Keratinocyte (primary cell): ENCODE measurements around the gene GZMH. TPM values are rescaled to one million over a fixed set of nuclear protein-coding genes. Genes with fewer than 3 reads are reported as not detected.

ENCODE experiments used
- DNase-seq: peaks from one replicate; pipeline ENCODE4 v3.0.0-alpha.2; 2011; ENCODE audit warnings: low read depth, missing footprints, low spot score
- FAIRE-seq: peaks from 2 replicates; lab custom pipeline; 2011; peaks lifted over from hg19 to GRCh38; lab: Jason Lieb, UNC
- H2AFZ ChIP-seq: 2 replicates; pipeline ENCODE4 v1.6.0; 2012; ENCODE audit warnings: low read length, control low read depth, inconsistent platforms; ENCODE audit not compliant: control insufficient read depth
- H3K27ac ChIP-seq: 2 replicates; pipeline ENCODE4 v1.5.1; 2011; ENCODE audit warnings: low read length; ENCODE audit not compliant: control insufficient read depth, insufficient read depth
- H3K27me3 ChIP-seq: 3 replicates; pipeline ENCODE4 v1.6.0; 2011; ENCODE audit warnings: low read length; ENCODE audit not compliant: control insufficient read depth, insufficient read depth; ENCODE audit errors: extremely low read depth
- H3K36me3 ChIP-seq, 2 experiments: 2 replicates in 1 of 2; 3 replicates in 1 of 2; pipeline ENCODE4 v1.5.1; 2011; ENCODE audit warnings: low read length in 2 of 2, mild to moderate bottlenecking in 1 of 2; ENCODE audit not compliant: control insufficient read depth in 2 of 2, insufficient read depth in 2 of 2; ENCODE audit errors: extremely low read depth in 1 of 2
- H3K4me1 ChIP-seq: 3 replicates; pipeline ENCODE4 v1.5.1; 2011; ENCODE audit warnings: low read length; ENCODE audit not compliant: control insufficient read depth, insufficient read depth; ENCODE audit errors: extremely low read depth
- H3K4me2 ChIP-seq: 3 replicates; pipeline ENCODE4 v1.6.0; 2011; ENCODE audit warnings: low read depth, low read length; ENCODE audit not compliant: control insufficient read depth, insufficient read depth; ENCODE audit errors: extremely low read depth
- H3K4me3 ChIP-seq, 3 experiments: fragments of 200-600 bp in 1 of 3; sonication (generic) in 1 of 3; 2 replicates in 2 of 3; 3 replicates in 1 of 3; pipeline ENCODE4 v1.5.1; 2011 to 2016; ENCODE audit warnings: low read length in 3 of 3, mild to moderate bottlenecking in 3 of 3, control low read depth in 2 of 3, inconsistent platforms in 1 of 3, low read depth in 1 of 3, mixed read lengths in 1 of 3, mixed run types in 1 of 3, moderate library complexity in 1 of 3; ENCODE audit not compliant: control insufficient read depth in 2 of 3, insufficient read depth in 2 of 3; ENCODE audit errors: extremely low read depth in 1 of 3
- H3K79me2 ChIP-seq: 2 replicates; pipeline ENCODE4 v1.6.0; 2012; ENCODE audit warnings: low read length; ENCODE audit not compliant: control insufficient read depth, insufficient read depth
- H3K9ac ChIP-seq: 3 replicates; pipeline ENCODE4 v1.6.0; 2011; ENCODE audit warnings: low read length; ENCODE audit not compliant: control insufficient read depth, insufficient read depth; ENCODE audit errors: extremely low read depth
- H3K9me1 ChIP-seq: 3 replicates; pipeline ENCODE4 v1.6.0; 2011; ENCODE audit warnings: low read length; ENCODE audit not compliant: control insufficient read depth, insufficient read depth; ENCODE audit errors: extremely low read depth
- H3K9me3 ChIP-seq: 2 replicates; pipeline ENCODE4 v1.5.1; 2012; ENCODE audit warnings: low read depth, low read length; ENCODE audit not compliant: control insufficient read depth
- H4K20me1 ChIP-seq: 3 replicates; pipeline ENCODE4 v1.6.0; 2011; ENCODE audit warnings: low read length; ENCODE audit not compliant: control insufficient read depth, insufficient read depth; ENCODE audit errors: extremely low read depth
- CTCF ChIP-seq, 3 experiments: IDR thresholded peaks in 1 of 3; conservative IDR thresholded peaks in 1 of 3; optimal IDR thresholded peaks in 1 of 3; 2 replicates in 2 of 3; 3 replicates in 1 of 3; pipeline versions ENCODE3 to v1.5.1; 2011; ENCODE audit warnings: low read length in 3 of 3, mild to moderate bottlenecking in 3 of 3, moderate library complexity in 2 of 3, control low read depth in 1 of 3, inconsistent platforms in 1 of 3; ENCODE audit not compliant: insufficient read depth in 2 of 3; ENCODE audit errors: extremely low read depth in 1 of 3
- EZH2 ChIP-seq: IDR thresholded peaks from one replicate; pipeline ENCODE4 v1.6.1; 2012; ENCODE audit warnings: inconsistent platforms, mild to moderate bottlenecking, low read length, moderate library complexity
- dilution Hi-C: fragments of 300-500 bp; cut with MboI; formaldehyde crosslinking; loops from one replicate; pipeline ENCODE4 v1.7.0; 2020; ENCODE audit warnings: low sequenced_read_pairs; ENCODE audit not compliant: extremely low pct_ligation_motif_present
- polyA plus RNA-seq, 5 experiments: library from polyadenylated mRNA; depleted of rRNA in 3 of 5; stranded (reverse) in 3 of 5; stranded (forward) in 1 of 5; unstranded in 1 of 5; fragments of >200 nt; gene quantifications; 1 replicate in 1 of 5; 2 replicates in 3 of 5; 3 replicates in 1 of 5; pipeline versions ENCODE4 v1.2.1 to v1.2.3, GENCODE V29; 2011 to 2012; ENCODE audit warnings: missing spikeins in 2 of 5, low read depth in 1 of 5, low replicate concordance in 1 of 5

GZMH gene
- polyA plus RNA-seq, 1 donor (not counting 4 experiments of a cell fraction or from before 2014, with no cell fraction given): not detected

- no peak overlapping the region for H3K4me3 ChIP-seq
- no peak overlapping the region for H2AFZ ChIP-seq
- no peaks in the 10 kb centered on the region for H3K36me3 ChIP-seq
- H3K4me2 ChIP-seq: no peak overlapping the region
- dilution Hi-C loops: no loop called here
- peak; percentile 94 to 95 (median 95) for TF ChIP-seq CTCF (optimal IDR thresholded peaks at IDR 0.05 in 1 of 3, IDR thresholded peaks at IDR 0.05 in 1 of 3, conservative IDR thresholded peaks at IDR 0.05 in 1 of 3; ENCODE audit: extremely low read depth in 1 of 3, insufficient read depth in 2 of 3, low read length in 3 of 3)
- TF ChIP-seq EZH2: no peak
- DNase-seq: no peak
- no peak overlapping the region for H3K27ac ChIP-seq
- H3K79me2 ChIP-seq: no peaks in the 10 kb centered on the region
- no peaks in the 10 kb centered on the region for H4K20me1 ChIP-seq
- H3K9ac ChIP-seq: no peak overlapping the region
- FAIRE-seq: peak; percentile 79
- no peaks in the 10 kb centered on the region for H3K9me1 ChIP-seq
- H3K4me1 ChIP-seq: no peaks in the 10 kb centered on the region
- no peaks in the 10 kb centered on the region for H3K9me3 ChIP-seq
- H3K27me3 ChIP-seq: no peaks in the 10 kb centered on the region
These were observed 3.9 kb downstream of the GZMH start for GRCh38 chr14:24605435-24606190.

- no peak for TF ChIP-seq CTCF (optimal IDR thresholded peaks at IDR 0.05 in 1 of 3, IDR thresholded peaks at IDR 0.05 in 1 of 3, conservative IDR thresholded peaks at IDR 0.05 in 1 of 3; ENCODE audit: extremely low read depth in 1 of 3, insufficient read depth in 2 of 3, low read length in 3 of 3)
- no peak for TF ChIP-seq EZH2
- H3K9ac ChIP-seq: no peak overlapping the region
These were observed 12.1 kb downstream of the GZMH start for GRCh38 chr14:24597403-24597802.

More at GRCh38 chr14:24597403-24597802, 12.1 kb downstream of the GZMH start:
- Histone ChIP-seq H3K9me1 (no peaks in the 10 kb centered on the region), H2AFZ (no peak overlapping the region), H3K27me3 (no peaks in the 10 kb centered on the region), H3K4me1 (peaks cover 11% of the 10 kb centered on the region), H3K4me3 (no peak overlapping the region), H3K4me2 (no peak overlapping the region), H3K27ac (no peak overlapping the region), H3K9me3 (no peaks in the 10 kb centered on the region), H3K36me3 (no peaks in the 10 kb centered on the region), H4K20me1 (no peaks in the 10 kb centered on the region), H3K79me2 (no peaks in the 10 kb centered on the region)
- FAIRE-seq (no peak), DNase-seq (no peak)
- dilution Hi-C loops: no loop called here
